Spleen (tissue), 11 donors: ENCODE measurements around the gene GJC2. TPM values are rescaled to one million over a fixed set of nuclear protein-coding genes. Genes with fewer than 3 reads are reported as not detected.
"Not testable (repeated sequence)": the region's sequence is repeated elsewhere in the genome, so short reads cannot be mapped to it uniquely, and the experiment has no call there.

Source experiments
- DNase-seq: peaks from one replicate; pipeline ENCODE4 v3.0.0-alpha.2; 2020
- H3K27ac ChIP-seq, 8 donors: fragments of 200-600 bp; sonication (generic) in 7 of 8; 1 replicate in 4 of 8; 2 replicates in 4 of 8; pipeline versions ENCODE4 v1.5.0 to v1.8.0; 2016 to 2021; ENCODE audit warnings: inconsistent platforms in 4 of 8, mild to moderate bottlenecking in 4 of 8, moderate library complexity in 1 of 8
- H3K27me3 ChIP-seq, 7 donors: fragments of 200-600 bp; sonication (generic) in 6 of 7; replicated peaks in 1 of 7; 1 replicate in 4 of 7; 2 replicates in 3 of 7; pipeline versions ENCODE4 v1.5.0 to v1.8.0; 2016 to 2021; ENCODE audit warnings: inconsistent platforms in 3 of 7, mild to moderate bottlenecking in 1 of 7
- H3K36me3 ChIP-seq, 6 donors: fragments of 200-600 bp; sonication (generic) in 5 of 6; 1 replicate in 4 of 6; 2 replicates in 2 of 6; pipeline versions ENCODE4 v1.5.0 to v1.8.0; 2016 to 2021; ENCODE audit warnings: inconsistent platforms in 2 of 6
- H3K4me1 ChIP-seq, 6 donors: fragments of 200-600 bp; sonication (generic) in 5 of 6; 1 replicate in 3 of 6; 2 replicates in 3 of 6; pipeline versions ENCODE4 v1.5.0 to v1.8.0; 2016 to 2021; ENCODE audit warnings: inconsistent platforms in 3 of 6
- H3K4me3 ChIP-seq, 8 donors: fragments of 200-600 bp; sonication (generic) in 7 of 8; 1 replicate in 4 of 8; 2 replicates in 4 of 8; pipeline versions ENCODE4 v1.5.0 to v1.8.0; 2016 to 2021; ENCODE audit warnings: inconsistent platforms in 4 of 8, mild to moderate bottlenecking in 4 of 8, moderate library complexity in 2 of 8
- H3K9me3 ChIP-seq, 8 donors: fragments of 200-600 bp; sonication (generic) in 7 of 8; 1 replicate in 4 of 8; 2 replicates in 4 of 8; pipeline versions ENCODE4 v1.5.0 to v1.8.0; 2016 to 2021; ENCODE audit warnings: inconsistent platforms in 4 of 8
- CTCF ChIP-seq, 11 experiments: fragments of 200-600 bp in 7 of 11; fragments of 450-650 bp in 4 of 11; sonication (generic) in 4 of 11; IDR thresholded peaks in 8 of 11; conservative IDR thresholded peaks in 3 of 11; 1 replicate in 7 of 11; 2 replicates in 4 of 11; pipeline versions ENCODE4 v1.4.0 to v1.8.0; 2016 to 2021; ENCODE audit warnings: antibody characterized with exemption in 11 of 11, inconsistent platforms in 4 of 11, mild to moderate bottlenecking in 1 of 11
- POLR2A ChIP-seq, 3 donors: fragments of 450-650 bp; IDR thresholded peaks; one replicate each; pipeline ENCODE4 v1.5.1; 2017; ENCODE audit warnings: antibody characterized with exemption in 3 of 3, mild to moderate bottlenecking in 1 of 3
- POLR2AphosphoS5 ChIP-seq, 3 donors: sonication (generic); formaldehyde crosslinking; IDR thresholded peaks; one replicate each; pipeline ENCODE4 v1.5.1; 2017; ENCODE audit warnings: antibody characterized with exemption in 3 of 3
- WGBS, 5 donors: extraction: QIAGEN DNeasy Blood & Tissue Kit in 3 of 5; methylation state at CpG; one replicate each; pipeline versions ENCODE4 v1.1.5 to v1.1.7; 2013 to 2018; 5-methylcytosine and 5-hydroxymethylcytosine counted together
- intact Hi-C: fragments of 100-400 bp; cut with DNase I; formaldehyde crosslinking; loops from one replicate; pipeline ENCODE4 v1.15.0; 2023; ENCODE audit warnings: low total_unique reads
- polyA plus RNA-seq, 3 donors: library from polyadenylated mRNA; stranded (reverse); fragments of 200-250 nt; gene quantifications; one replicate each; pipeline ENCODE4 v1.2.1, GENCODE V29; 2013
- total RNA-seq, 7 donors: library from RNA; depleted of rRNA in 3 of 7; stranded (reverse); fragments of >200 nt in 3 of 7; fragmentation: NEBNext Ultra II Directional in 4 of 7; extraction: Animal tissue kit (Norgen Biotek cat#: 25700) in 4 of 7; gene quantifications; one replicate each; pipeline versions ENCODE4 v1.1.0 to v1.2.1, GENCODE V29; 2016 to 2021
- donor health status: healthy with polysubstance abuse.
- donor health status: DM: no; HTN: no; CAD: no; lungs with moderate emphysema.
- donor health status: DM: no; HTN: no; CAD: no.
- donor health status: Bipolar disorder and iron deficiency.
- donor health status: healthy.
- donor health status: DM: no; HTN: no; CAD: no.
- donor health status: DM: yes; HTN: yes; CAD: no.

Gene GJC2
- total and polyA plus RNA-seq, 10 donors, result 0.35 to 3.5 (median 1.3) TPM

GRCh38 chr1:228108742-228109072 lies 41.0 kb upstream of the GJC2 start:
- 0 to 6% (median 5%) methylated on average over 3 to 8 of the region's 8 CpGs for WGBS, 5 donors
- Histone ChIP-seq H3K27ac (peak overlapping the region; percentile 84 to 96 (median 89)), H3K36me3 (peaks cover 0 to 27% (median 20%) of the 10 kb centered on the region in 6 donors), H3K4me1 (peaks cover 17 to 59% (median 37%) of the 10 kb centered on the region in 6 donors), H3K9me3 (no peaks in the 10 kb centered on the region), H3K27me3 (no peaks in the 10 kb centered on the region), H3K4me3 (peak overlapping the region; percentile 66 to 95 (median 90))
- no peak for DNase-seq
- intact Hi-C loops, result no loop called here
- TF ChIP-seq POLR2A (IDR thresholded peaks at IDR 0.05), result no peak
- no peak for TF ChIP-seq CTCF (IDR thresholded peaks at IDR 0.05 in 8 of 11, conservative IDR thresholded peaks at IDR 0.05 in 3 of 11)
- no peak for TF ChIP-seq POLR2AphosphoS5 (IDR thresholded peaks at IDR 0.05)

GRCh38 chr1:228109073-228109961 lies 40.4 kb upstream of the GJC2 start, which contains the start of gene MRPL55:
Gene MRPL55, minus strand, starts transcription at chr1:228109299. Its CDS starts 1,039 bp downstream, at chr1:228108260.
- Histone ChIP-seq H3K4me3 (peak within 1 kb of the TSS; percentile 66 to 95 (median 90)), H3K9me3 (no peaks in the 10 kb centered on the region), H3K4me1 (peaks cover 11 to 52% (median 31%) of the 10 kb centered on the region in 6 donors), H3K27ac (peak within 1 kb of the TSS; percentile 84 to 96 (median 89)), H3K36me3 (peaks cover 0 to 27% (median 20%) of the 10 kb centered on the region in 6 donors), H3K27me3 (no peaks in the 10 kb centered on the region)
- 0 to 1% (median 1%) methylated on average over 40 to 66 of the region's 66 CpGs for WGBS, 5 donors
- TF ChIP-seq CTCF (IDR thresholded peaks at IDR 0.05 in 8 of 11, conservative IDR thresholded peaks at IDR 0.05 in 3 of 11) (peak in 6 of 11 experiments; percentile 21 to 58 (median 42)), POLR2AphosphoS5 (IDR thresholded peaks at IDR 0.05) (peak; percentile 100), POLR2A (IDR thresholded peaks at IDR 0.05) (peak; percentile 51 to 88 (median 66))
- intact Hi-C loops, result no loop called here
- peak; percentile 100 for DNase-seq

GRCh38 chr1:228109962-228110488 lies 39.7 kb upstream of the GJC2 start:
- Histone ChIP-seq H3K36me3 (peaks cover 0 to 27% (median 20%) of the 10 kb centered on the region in 6 donors), H3K27me3 (no peaks in the 10 kb centered on the region), H3K4me3 (peak overlapping the region; percentile 66 to 95 (median 90)), H3K9me3 (no peaks in the 10 kb centered on the region), H3K27ac (peak overlapping the region; percentile 75 to 96 (median 88)), H3K4me1 (peaks cover 11 to 45% (median 28%) of the 10 kb centered on the region in 6 donors)
- intact Hi-C loops, result no loop called here
- 33 to 48% (median 37%) methylated on average over 15 of the region's 15 CpGs for WGBS, 5 donors
- TF ChIP-seq POLR2AphosphoS5 (IDR thresholded peaks at IDR 0.05), result peak in 1 of 3 donors; percentile 21
- TF ChIP-seq POLR2A (IDR thresholded peaks at IDR 0.05), result no peak
- no peak for DNase-seq

- Histone ChIP-seq H3K4me3 (peak overlapping the region in 1 of 8 donors; percentile 89), H3K4me1 (peaks cover 11 to 41% (median 28%) of the 10 kb centered on the region in 6 donors), H3K27ac (peak overlapping the region in 6 of 8 donors; percentile 86 to 96 (median 92)), H3K36me3 (peaks cover 0 to 26% (median 20%) of the 10 kb centered on the region in 6 donors), H3K27me3 (no peaks in the 10 kb centered on the region), H3K9me3 (no peaks in the 10 kb centered on the region)
- WGBS, 5 donors, result 85 to 96% (median 95%) methylated on average over 7 of the region's 7 CpGs
- intact Hi-C loops, result no loop called here
- no peak for DNase-seq
- TF ChIP-seq CTCF (IDR thresholded peaks at IDR 0.05 in 8 of 11, conservative IDR thresholded peaks at IDR 0.05 in 3 of 11) (no peak), POLR2AphosphoS5 (IDR thresholded peaks at IDR 0.05) (no peak), POLR2A (IDR thresholded peaks at IDR 0.05) (no peak)
Observed at GRCh38 chr1:228110556-228110955, 39.2 kb upstream of the GJC2 start.

- DNase-seq, intact Hi-C loops, H3K27me3 ChIP-seq, H3K4me3 ChIP-seq, H3K9me3 ChIP-seq, H3K27ac ChIP-seq: not testable (repeated sequence)
- Histone ChIP-seq H3K36me3 (peaks cover 0 to 18% (median 13%) of the 10 kb centered on the region in 6 donors), H3K4me1 (peaks cover 11 to 41% (median 28%) of the 10 kb centered on the region in 6 donors)
- 88 to 94% (median 90%) methylated on average over 6 of the region's 6 CpGs for WGBS, 5 donors
Observed at GRCh38 chr1:228111315-228111714, 38.4 kb upstream of the GJC2 start.
